Measurements from ENCODE around the gene MATN4.
A peak's percentile ranks its signal among the peaks of the same experiment; 100 is the strongest.
"Not testable (repeated sequence)": the region's sequence is repeated elsewhere in the genome, so short reads cannot be mapped to it uniquely, and the experiment has no call there.

MATN4 gene, protein sequence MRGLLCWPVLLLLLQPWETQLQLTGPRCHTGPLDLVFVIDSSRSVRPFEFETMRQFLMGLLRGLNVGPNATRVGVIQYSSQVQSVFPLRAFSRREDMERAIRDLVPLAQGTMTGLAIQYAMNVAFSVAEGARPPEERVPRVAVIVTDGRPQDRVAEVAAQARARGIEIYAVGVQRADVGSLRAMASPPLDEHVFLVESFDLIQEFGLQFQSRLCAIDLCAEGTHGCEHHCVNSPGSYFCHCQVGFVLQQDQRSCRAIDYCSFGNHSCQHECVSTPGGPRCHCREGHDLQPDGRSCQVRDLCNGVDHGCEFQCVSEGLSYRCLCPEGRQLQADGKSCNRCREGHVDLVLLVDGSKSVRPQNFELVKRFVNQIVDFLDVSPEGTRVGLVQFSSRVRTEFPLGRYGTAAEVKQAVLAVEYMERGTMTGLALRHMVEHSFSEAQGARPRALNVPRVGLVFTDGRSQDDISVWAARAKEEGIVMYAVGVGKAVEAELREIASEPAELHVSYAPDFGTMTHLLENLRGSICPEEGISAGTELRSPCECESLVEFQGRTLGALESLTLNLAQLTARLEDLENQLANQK

DNA sequence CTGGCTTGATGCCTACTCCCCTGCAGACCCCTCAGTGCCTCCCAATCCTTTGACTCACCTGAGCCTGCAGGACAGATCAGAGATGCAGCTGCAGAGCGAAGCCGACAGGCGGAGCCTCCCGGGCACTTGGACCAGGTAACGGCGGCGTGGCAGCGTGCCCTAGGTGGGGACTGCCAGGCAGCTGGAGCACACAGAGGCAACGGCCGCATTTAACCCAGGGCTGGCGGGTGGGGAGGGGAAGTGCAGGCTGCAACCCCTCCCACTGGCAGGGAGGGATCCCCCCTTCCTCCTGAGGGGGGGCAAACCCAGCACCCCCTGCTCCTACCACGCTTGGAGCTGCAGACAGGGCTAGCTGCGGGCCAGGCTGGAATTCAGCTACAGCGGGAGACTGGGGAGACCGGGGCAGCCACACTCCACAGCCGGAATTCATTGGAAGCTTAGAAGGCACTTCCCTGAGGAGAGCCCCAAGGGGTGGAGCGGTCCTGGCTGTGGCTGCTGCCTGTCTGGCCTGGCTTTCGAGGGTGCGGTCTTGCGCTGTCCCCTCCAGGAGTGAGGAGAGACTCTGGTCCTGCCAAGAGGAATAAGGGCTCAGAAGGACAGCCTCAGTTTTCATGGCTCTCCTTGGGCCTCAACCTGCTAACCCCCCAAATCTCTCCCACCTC, at the start of gene MATN4:
TSS of gene MATN4 (minus strand) at position 183 of the 662 bp plus-strand sequence. CDS start 2,717 bp downstream, outside the sequence.
- DNase-seq = peak; percentile 73

DNA sequence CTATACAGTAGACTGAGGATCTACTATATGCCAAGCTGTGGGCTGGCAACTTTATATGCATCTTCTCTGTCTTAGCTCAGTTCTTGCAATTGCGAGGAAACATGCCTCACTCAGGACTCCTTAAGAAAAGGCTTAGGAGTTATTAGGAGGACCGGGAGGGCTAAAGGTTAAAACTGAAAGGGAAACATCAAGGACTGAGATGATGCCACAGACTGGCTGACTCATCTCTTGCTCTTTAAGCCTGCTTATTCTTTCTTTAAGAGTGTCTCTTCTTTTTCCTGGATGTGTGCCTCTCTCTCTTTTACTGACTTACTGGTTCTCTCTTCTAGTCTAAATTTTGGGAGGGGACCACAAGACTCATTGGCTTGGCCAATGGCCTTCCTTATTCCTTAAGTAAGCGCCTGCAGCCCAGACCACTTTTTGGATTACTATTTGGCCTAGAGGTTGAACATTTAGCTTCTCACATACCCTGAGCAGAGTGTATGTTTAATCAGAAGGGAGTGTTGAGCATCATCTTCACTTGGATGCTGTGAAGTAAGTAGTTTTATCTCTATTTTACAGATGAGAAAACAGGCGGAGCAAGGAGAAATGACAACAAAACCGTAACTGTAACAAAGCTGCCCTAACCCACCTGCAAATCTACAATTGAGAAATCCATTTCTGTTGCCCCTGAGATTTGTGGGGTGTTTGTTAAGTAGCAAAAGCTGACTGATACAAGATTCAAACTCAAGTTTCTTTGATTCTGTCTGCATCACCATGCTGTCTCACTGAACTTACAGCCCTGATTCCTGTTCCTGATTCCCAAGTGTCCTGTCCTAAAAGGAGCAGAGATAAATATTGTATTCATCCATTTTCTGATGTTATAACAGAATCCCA, 47.3 kb upstream of the MATN4 start:
- DNase-seq = no peak

DNA sequence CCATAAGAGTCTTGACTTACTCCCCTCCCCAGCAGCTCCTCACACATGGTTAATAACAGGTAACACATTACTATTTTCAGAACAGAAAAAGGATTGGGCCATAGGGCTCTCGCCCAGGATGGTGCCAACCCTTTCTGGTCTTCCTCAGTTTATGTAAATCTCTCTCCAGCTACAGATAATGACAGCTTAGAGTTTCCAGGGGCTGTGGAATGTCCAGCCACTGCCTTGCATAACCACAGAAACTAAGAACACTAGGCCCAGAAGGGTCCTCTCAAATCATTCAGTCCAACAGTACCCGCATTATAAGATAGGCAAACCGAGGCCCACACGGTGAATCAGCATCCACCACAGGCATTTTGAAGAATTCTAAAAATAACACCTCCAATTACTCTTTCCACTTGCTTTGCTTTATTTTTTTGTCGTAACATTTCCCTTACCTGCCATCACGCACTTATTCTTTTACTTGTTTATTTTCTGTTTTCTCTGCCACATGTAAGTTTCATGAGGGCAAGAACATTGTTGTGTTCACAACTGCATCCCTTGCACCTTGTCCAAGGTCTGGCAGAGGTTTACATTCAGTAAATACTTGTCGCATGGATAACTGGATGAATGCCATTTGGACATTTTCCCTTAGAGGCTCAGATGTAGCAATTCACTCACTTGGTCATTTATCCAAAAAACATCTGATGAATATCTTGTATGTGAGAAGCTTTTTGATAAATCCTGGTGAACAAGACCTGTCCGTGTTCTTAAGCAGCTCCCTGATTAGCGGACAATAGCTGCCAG, 46.5 kb upstream of the MATN4 start:
- peak; percentile 40 for DNase-seq

DNA sequence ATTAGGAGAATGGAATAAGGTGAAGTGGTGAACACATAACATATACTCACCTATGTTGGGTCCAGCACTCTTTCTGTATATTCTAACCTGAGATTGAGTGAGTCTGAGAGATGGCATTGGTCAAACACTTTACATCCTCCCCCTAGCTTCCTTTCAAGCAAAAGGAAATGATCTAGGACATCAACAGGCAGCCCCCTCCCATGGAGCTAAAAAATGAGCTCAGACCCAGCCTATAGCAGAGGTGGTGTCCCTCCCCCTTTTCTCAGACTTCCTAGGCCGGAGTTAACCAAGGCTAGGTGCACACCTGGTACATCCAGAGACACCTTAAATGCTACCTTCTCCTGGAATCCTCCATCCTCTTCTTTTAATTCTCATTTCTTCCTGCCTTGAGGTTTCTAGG, 45.6 kb upstream of the MATN4 start:
- no peak for DNase-seq

DNA sequence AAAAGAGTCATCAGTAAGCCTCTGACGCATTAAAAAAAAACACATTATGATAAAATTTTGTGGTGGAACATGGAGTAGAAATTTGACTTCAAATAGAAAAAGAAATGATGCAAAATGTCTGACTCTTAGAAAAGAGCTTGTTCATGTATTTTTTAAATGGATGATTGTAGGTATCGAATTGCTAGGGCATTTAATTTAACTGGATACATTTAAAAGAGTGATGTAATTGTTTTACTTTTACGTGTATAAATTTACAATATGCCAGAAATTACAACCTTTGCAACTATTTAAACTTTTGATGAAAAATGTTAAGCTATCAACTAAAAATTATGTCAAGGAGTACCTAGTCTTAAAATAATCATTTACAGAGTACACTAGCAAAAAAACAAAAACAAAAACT, 44.6 kb upstream of the MATN4 start:
- no peak for DNase-seq

DNA sequence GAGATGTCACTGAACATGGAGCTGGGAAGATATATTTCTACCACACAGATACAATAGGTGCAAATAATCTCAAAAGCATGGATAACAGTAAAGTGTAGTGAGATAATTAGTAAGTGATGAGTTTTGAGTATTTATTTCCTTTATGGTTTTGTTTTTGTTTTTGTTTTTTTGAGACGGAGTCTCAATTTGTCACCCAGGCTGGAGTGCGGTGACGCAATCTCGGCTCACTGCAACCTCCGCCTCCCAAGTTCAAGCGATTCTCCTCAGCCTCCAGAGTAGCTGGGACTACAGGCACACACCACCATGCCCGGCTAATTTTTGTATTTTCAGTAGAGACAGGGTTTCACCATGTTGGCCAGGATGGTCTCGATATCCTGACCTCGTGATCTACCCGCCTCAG, 42.7 kb upstream of the MATN4 start:
- not testable (repeated sequence) for DNase-seq

DNA sequence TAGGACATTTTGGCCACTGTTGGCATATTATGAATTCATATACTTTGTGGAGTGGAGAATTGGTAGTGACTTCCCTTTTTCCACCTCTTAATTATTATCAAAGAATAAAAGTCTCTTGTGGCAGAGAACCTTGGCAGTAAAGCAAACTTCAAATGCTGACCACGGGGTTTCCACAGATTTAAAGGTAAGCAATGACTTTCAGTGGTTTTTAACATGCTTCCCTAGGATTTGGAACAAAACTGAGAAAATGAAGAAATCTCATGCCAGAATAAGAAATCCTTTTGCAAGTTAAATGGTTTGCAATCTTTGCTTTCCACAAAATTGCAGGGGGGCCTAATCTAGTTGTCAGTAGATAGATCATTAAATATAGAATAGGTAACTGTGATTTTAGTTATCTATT, 42.1 kb upstream of the MATN4 start:
- no peak for DNase-seq

DNA sequence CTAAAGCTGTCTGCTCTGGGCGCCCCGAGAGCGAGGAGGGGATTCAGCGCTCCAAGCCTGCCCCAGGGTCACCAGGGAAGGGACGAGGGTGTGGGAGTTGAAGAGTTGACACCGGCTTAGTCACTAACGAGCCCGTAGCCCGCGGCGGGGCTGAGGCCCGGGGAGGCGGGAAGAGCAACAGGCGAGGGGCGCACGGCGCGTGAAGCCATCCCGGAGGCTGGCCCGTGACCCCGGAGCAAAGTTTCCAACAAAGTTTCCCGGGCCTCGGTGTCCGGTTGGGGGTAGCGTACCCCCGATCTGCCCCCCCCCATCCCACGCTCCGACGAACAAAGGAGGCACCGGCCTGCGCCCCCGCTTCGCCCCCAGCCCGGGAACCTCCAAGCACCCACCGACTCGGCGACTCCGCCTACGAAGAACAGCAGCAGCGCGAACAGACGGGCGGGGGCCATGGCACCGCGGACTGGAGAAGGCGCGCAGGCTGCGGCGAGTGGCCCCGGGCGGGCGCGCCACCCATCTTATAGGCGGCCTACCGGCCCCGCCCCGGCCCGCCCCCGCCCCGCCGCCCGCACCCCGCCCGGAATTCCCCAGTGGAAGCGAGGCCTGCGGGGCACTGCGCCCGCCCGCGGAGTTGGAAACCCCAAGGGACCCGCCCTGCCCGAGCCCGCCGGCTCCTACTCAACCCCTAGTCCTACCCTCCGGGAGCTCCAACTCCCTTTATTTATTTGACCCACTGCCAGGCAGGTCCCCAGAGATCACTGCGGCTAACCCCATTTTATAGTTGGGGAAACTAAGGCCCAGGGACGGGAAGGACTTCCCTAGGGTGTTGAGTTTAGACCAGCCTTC, 40.1 kb upstream of the MATN4 start, which contains the start of gene SDC4:
TSS of gene SDC4 (minus strand) at position 489 of the 843 bp plus-strand sequence. CDS start at position 449, 40 bp downstream.
- peak; percentile 69 for DNase-seq

DNA sequence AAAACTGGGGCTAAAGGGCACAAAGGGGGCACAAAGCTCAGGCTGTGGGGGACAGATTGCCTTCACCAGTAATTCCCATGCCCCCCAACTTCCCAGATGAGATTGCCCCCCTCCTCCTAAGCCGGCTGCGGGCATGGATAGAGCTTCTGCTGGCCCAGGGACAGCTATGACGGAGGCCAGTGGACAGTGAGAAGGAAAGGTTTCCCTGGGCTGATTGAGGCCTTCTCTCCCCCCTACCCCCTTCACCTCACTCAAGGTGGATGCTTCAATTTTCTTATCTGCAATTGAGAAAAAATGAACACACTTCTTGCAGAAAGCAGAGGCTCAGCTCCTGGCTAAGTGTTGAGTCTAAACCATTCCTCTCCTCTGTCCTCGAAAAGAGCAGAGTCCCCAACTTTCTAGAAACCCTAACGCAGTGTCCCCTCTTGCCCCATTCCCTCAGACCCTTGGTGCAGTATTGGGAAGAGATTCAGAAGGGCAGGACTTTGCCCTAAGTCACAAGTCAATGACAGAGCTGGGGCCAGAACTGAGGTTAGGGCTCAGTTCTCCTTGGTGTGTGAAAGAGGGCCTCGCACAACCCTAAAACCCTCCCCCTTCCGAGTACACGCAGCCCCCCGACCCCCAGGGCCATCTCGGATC, 39.3 kb upstream of the MATN4 start:
- DNase-seq = no peak

DNA sequence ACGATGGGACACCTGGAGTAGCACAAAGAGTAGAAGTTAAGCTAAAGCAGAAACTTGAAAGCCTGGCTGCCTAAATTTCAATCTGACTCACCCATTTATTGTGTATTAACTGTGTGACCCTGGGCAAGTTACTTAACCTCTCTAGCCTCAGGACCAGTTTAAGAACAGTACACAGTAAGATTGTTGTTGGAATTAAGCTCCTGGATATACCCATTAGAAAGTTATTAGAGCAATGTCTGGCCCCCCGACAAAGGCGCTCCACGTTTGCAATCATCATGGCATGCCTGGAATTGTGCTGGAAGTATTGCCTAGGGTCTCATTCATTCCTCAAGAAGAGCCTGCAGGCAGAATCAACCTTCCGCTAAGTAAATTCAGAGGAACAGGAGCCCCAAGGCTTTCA, 38.8 kb upstream of the MATN4 start:
- no peak for DNase-seq

DNA sequence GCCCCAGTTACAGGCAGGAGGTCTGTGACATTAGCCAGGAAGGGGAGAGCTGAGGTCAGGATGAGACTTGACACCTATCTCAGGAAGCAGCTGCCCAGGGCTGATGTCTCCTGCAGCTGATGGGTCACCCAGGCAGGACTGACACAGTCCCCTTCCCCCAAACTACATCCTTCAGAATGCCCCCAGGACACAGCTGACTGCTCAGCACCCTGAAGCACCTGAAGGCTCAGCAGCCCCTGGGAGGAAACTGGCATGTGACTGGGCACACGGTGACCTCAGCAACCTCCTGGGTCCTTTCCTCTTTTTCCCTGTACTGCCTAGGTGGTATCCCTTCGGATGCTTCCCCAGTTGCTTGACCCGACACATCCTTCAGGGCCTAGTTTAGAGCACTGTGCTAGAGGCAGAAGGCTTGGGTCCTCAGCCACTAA, 38.2 kb upstream of the MATN4 start:
- no peak for DNase-seq

DNA sequence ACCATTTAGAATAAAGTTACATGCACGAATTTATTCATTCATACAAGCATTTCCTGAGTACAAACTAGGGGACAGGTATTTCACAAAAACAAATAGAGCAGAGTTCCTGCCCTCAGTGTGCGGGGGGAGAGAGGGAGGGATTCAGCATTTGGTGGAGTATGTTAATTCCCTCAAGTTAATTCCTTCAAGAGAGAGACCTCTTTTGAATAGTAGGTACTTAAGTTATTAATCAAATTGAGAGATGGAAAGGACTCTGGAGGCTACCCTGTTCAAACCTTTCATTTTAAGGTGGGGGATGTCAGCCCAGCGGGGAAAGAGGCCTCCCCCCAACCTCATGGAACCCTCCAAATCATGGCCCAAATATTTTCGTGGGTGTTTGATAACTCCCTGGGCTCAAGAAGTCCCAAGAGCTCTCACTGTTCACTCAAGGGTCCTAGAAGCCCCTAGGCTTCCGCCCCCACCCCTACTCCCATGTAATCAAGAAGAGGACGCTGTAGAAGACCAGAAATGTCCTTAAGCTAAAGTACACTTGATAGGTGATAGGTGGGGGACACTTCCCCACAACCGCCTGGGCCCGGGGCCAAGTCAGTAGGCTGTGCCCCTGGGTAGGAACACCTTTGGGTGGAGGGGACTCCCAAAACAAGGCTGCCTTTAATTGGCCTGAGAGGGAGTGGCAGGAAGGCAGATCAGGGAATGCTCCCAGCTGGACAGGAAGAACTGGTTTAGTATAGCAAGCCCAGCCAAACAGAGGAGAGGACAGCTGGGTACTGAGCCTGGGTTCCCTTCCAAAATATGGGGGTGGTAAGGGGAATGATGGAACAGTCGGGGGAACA, 37.2 kb upstream of the MATN4 start:
- no peak for DNase-seq

DNA sequence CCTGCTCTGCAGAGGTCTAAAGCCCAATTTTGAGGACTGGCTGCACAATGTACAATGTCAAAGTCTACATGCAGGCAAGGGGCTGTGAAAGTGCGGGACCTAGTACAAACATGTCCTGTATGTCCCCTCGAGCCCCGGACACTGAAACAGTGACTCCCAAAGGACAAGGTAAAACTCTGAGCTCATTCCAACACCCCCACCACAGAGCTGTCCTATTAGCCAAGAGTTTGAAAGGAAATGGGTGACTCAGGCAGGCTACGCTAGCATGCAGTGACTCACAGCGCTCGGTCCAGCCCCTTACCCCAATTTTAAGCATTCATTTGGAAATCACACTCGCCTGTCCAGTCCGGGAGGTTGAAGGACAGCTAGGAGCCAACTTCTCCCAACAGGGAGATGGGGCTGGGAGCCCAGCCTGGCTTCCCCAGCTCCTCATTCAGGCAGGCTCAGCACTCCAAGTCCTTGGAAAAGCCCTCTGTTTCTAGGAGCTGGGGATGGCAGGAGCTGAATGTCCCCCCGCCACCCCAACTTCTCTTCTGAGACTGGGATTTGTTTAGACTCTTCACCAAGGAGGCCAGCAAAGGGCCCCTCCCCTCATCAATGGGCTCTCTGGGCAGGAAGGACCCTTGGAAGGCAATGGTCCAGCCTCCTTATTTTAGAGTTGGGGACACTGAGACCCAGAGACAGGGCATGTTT, 36.2 kb upstream of the MATN4 start:
- DNase-seq = no peak

DNA sequence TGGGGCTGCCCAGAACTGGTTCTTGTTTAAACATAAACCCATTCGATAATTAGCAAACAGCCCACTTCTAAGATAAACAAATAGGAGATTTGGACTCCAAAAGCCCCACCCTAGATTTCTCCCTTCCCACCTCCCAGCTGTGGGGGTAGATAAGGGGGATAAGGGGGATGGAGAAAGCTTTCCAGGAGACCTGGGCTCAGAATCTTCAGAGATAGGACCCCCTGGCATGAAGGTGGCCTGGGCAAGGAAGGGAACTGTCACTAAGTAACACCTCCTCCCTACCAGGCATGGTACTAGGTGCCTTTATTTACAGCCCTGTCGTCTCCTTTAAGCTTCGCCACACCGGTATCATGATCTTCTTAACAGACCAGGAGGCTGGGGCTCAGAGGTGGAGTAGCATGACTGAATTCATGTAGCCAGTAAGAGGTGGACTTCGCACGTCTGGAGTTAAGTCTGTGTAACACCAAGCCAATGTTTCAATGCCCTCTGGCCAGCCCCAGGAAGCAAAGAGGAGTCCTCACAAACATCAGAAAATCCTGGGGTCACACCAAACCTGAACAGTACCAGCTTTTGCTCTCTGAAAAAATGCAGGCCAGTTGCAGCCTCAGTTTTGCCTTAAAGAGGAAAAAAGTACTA, 35.6 kb upstream of the MATN4 start:
- DNase-seq = no peak

DNA sequence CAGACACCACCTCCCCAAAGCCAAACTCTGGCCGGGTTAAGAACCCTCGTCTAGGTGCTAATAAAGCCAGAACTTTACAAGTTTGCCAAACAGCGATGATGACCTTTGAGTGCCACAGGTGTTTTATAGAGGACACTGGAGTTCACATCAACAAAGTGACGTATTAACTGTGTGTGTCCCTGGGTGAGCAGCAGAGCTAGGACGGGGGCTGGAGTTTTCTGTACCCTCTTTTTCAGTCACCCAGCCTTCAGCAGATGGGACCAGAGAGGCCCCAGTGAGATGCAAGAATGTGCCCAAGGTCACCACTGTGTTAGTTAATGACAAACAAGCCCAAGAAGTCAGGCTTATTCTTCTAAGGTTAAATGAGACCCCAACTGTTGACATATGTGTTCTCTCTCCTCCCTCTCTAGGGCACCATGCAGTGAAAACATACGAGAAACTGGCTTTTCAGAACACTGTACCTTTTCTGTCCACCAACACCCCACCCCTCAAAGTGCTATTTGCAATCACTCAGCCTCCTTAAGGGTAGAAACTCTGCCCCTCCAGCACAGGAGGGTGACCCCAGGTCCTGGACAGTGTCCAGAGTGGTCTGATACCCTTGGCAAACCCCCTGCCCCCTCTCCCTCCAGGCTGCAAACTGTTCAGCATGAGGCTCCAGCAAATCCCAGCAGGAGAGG, 34.9 kb upstream of the MATN4 start:
- no peak for DNase-seq

DNA sequence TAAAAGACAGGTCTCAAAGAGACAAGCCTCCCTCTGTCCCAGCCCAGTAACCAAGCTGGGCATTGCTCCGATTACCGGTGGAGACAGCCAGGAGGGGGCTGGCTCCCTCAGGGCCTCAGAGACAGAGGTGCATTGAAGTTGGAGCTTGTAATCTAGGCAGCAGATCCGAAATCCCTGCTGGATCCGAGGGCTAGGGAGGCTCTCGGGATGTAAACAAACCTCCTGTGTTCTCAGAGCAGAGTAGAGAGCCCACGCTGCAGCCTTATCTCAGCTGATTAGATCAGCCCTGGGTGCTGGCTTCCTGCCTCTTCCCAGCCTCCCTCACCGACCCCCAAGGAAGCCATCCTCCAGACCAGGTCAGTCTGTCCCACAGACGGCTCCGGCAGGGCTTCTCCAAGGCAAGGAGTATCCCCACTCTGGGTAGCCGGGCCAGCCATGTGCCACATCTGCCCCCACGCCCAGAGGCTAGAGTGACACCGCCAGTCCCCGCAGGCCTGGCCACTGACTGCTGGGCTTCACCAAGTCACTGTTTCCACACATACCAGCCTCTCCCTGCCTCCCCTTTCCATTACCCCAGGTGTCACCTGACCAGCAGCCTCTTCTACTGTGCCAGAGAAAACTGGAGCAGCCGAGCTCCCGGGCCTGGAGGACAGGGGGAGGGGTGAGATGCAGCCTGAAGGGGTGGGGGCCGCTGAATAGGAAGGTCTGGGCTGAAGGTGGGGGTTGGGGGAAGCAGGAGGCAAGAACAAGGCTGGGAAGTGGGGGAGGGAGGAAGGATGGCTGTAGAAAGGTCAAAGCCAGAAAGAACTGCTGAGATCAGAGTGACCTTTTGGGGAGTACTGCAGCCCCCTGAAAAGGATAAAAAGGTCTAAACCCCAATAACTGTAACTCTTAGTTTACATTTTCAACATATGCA, 34.1 kb upstream of the MATN4 start:
- peak; percentile 77 for DNase-seq

DNA sequence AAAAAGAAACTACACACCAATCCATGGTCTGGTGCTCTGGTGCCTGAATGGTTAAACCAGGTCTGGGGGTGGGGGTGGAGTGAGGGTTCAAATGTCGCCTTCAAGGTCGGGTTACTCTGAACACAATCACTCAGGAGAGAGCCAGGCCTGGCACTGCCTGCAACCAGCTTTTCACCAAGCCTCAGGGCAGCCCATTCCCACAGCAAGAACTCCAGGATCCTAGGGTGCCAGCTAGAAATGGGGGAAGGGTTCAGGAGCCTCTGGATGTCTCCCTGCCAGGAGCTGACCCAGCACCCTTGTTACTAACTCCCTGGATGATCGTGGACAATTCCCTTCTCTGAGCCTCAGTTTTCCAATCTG, 33.5 kb upstream of the MATN4 start:
- no peak for DNase-seq

All from left hindlimb (tissue), 1 donor.